ENCODE data around the gene CRYGA.
"Not testable (repeated sequence)": the region's sequence is repeated elsewhere in the genome, so short reads cannot be mapped to it uniquely, and the experiment has no call there.

Gene CRYGA

DNA sequence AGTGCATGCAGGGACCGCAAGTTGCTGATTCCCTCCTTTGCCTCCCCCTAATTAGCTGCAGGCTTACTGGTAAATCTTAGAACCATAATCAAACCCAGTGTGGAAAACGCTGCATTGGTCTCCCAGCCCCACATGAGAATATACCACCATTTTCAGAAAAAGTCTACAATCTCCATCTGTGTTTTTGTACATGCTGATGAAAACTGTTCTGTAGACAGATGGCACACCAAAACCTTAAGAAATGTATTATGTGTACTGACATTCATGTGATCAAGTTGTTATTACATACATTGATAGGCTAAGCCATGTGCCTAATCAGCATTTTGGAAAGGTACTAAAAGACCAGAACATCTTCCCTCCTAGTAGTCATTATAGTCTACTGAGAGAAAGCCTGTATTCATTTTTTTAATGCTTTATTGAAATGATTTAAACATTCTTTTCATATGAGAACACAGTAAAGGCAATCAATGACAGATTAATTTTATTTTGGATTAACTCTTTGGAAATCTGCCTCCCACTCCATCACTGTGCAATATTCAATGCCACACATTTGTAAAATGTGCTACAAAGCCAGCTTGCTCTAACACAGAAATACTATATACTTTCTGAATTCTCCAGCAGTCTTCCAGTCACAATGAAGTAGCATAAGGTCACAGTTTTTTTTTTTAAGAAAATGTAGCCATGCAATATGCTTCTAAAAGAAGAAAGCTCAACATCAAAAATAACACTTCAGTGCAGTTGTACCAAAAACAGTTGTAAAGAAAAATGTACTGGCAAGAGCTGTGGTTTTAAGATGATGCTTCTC is 1.8 kb upstream of the CRYGA start:
- no peak for DNase-seq (ENCODE audit: low read depth)

DNA sequence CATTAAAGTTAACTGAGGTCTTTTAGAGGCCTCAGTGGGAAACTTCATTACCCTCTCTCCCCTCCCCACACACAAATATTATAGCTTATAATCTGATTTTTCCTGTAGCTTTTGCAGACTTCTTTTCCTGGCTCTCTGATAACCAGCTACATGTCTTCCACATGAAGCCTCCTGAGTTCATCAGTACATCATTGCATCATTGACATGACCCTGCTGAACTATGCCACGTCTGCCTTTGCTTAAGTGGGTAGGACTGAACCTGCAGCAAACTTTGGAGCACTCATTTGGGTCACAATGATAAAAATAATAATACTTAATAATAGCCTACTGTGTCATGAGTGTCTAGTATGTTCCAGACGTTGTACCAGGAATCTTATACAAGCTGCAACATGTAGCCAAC is 7.0 kb downstream of the CRYGA start:
- no peak for DNase-seq (ENCODE audit: low read depth)

DNA sequence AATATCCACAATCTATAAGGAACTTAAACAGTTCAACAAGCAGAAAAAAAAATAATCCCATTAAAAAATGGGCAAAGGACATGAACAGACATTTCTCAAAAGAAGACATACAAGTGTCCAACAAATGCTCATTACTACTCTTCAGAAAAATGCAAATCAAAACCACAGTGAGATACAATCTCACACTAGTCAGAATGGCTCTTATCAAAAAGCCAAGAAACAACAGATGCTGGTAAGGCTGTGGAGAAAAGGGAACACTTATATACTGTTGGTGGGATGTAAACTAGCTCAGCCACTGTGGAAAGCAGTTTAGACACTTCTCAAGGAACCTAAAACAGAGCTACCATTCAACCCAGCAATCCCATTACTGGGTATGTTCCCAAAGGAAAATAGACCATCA is 10.2 kb downstream of the CRYGA start:
- DNase-seq (ENCODE audit: low read depth): peak; percentile 9

DNA sequence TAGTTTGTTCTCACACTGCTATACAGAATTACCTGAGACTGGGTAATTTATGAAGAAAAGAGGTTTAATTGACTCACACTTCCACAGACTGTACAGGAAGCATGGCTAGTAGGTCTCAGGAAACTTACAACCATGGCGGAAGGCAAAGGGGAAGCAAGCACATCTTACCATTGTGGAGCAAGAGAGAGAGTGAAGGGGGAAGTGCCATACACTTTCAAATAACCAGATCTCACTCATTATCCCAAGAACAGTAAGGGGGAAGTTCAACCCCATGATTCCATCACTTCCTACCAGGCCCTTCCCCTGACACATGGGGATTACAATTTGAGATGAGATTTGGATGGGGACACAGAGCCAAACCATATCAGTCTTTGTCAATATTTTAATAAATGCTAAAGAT is 12.4 kb downstream of the CRYGA start:
- DNase-seq (ENCODE audit: low read depth): no peak

DNA sequence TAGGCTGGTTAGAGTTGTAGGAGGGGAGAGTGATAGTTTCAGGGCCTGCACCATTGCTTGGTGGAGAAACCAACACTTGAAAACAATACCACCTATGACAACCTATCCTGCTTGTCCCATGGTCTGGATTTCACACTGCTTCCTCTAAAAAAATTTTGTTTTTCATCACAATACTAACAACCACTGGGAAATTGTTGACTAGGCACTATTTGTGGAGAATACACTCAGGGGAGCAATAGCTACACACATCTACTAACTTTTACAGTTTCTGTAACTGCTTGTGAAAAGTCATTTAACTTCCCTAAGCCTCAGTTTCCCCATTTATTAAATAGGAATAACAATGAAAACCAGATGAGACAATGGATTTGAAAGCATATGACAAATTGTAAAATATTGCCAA is 13.3 kb downstream of the CRYGA start:
- DNase-seq (ENCODE audit: low read depth): no peak

GRCh38 chr2:208148803-208149202 is 14.6 kb downstream of the CRYGA start:
- DNase-seq (ENCODE audit: low read depth): no peak

GRCh38 chr2:208147759-208148158 is 15.6 kb downstream of the CRYGA start:
- DNase-seq (ENCODE audit: low read depth): no peak

DNA sequence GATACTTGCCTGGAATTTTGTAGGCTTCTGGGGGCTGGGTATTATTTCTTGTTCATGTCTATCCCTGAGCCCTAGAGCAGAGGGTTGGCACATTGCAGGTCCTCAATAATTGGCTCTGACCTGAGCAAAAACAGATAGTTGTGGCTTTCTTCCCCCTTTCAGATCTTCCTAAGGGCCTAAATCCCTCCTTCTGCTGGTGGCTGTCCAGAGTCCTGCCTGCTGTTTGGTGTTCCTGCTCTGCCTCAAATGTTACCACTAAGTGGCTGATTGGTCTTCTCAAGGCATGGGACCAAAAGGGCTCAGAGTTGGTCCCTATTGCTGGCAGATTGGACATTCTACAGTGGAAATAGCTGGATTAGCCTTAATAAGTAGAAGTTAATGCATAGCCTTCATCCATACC is 16.4 kb downstream of the CRYGA start:
- no peak for DNase-seq (ENCODE audit: low read depth)

GRCh38 chr2:208146006-208146405 is 17.4 kb downstream of the CRYGA start, which contains the start of gene CRYGB:
TSS of gene CRYGB (minus strand) at chr2:208146158. CDS start at chr2:208146120, 38 bp downstream.
- DNase-seq (ENCODE audit: low read depth): no peak

- DNase-seq (ENCODE audit: low read depth): no peak
These were observed 20.2 kb downstream of the CRYGA start for GRCh38 chr2:208142925-208143799.

DNA sequence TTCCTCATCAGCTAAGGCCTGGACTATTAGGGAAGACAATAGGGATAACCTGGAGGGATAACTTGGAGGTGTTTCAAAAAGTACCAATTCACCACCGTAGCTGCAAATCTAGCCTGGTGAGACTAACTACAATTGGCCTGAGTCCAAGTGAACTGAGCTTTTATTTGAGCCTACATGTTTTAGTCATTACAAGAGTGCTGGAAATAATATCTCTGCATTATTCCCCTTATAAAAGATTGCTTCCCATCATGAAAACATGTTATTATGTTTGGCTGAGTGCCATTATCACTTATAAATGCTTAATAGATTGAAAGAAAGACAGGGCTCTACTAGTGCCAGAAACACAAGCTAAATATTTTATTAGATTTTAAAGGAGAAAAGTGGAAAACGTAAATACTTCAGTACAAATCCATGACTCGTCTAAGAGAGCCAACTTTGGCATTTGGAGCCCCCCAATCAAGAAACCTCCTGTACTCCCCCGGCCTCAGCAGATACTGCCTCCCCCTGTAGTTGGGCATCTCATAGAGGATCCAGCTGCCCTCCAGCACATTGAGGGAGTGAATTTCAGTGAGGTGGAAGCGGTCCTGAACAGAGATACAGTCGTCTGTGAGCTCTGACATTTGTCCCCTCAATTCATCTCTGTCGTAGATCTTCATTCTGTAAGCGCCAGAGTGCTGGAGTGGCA is 21.0 kb downstream of the CRYGA start:
- DNase-seq (ENCODE audit: low read depth): peak; percentile 16

DNA sequence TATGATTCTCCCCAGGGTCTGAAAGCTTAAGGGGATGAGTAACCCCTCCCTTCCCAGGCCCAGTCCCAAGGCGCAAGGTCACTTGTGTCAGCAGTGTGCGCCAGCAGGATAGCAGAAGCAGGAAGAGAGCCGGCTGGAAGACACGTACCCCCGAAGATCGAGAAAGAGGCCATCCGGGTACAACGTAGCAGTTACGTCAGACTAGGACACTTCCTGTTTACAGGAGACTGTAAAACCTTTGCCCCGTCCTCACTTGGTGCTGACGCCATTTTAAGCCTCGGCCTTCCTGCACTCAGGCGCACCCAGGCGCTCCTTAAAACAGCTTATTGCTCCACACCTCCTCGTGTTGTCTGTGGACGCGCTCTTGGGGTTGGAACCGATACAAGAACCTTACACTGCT is 23.9 kb downstream of the CRYGA start:
- no peak for DNase-seq (ENCODE audit: low read depth)

DNA sequence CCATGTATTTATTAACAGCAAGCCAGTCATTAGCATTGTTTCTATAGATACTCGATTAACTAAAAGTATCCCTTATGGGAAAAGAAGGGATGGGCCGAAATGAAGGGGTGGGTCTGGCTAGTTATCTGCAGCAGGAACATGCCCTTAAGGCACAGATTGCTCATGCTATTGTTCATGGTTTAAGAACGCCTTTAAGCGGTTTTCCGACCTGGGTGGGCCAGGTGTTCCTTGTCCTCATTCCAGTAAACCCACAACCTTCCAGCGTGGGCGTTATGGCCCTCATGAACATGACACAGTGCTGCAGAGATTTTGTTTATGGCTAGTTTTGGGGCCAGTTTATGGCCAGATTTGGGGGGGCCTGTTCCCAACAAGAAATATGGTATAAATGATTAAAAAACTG is 25.1 kb downstream of the CRYGA start:
- DNase-seq (ENCODE audit: low read depth): not testable (repeated sequence)

- DNase-seq (ENCODE audit: low read depth): no peak
These were observed 26.7 kb downstream of the CRYGA start for GRCh38 chr2:208136716-208137094.

DNA sequence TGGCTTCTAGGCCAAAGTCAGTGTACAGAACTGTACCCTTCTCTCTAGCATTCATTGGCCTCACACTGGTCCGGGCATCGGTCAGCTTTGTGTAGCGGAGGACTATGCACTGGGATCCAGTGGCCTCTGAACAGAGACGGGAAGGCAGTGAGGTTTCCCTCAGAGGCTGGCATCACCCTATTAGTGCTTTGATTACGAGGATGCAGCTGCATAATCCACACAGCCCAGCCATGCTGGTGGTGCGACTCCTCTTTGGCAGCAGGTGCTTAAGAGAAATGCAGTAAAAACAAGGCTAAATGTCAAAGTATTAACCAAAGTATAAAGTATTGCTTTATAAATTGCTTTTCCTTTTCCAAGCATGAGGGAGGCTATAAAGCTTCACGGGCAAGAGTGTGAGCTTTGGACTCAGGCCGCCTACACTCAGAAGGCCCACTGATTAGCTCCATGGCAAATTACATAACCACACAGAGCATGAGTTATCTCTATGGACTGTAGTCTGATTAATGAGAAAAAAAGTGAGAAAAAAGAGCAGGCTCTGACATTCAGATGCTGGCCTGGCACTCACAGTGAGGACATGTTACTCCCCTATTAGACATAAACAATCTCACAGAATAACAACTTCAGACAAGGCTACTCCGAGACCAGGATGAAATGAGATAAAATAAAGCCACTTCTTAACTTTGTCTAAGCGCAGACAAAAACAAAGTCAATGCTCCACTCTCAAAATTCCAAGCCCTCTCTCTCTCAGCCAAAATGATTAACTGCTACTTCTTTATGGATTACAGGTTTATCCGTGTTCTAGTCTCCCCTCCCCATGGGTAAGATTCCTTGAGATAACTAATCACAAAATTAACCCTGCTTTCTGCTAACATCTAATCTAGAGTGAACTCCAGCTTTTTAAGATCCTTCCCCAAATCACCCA is 27.3 kb downstream of the CRYGA start:
- DNase-seq (ENCODE audit: low read depth): no peak

DNA sequence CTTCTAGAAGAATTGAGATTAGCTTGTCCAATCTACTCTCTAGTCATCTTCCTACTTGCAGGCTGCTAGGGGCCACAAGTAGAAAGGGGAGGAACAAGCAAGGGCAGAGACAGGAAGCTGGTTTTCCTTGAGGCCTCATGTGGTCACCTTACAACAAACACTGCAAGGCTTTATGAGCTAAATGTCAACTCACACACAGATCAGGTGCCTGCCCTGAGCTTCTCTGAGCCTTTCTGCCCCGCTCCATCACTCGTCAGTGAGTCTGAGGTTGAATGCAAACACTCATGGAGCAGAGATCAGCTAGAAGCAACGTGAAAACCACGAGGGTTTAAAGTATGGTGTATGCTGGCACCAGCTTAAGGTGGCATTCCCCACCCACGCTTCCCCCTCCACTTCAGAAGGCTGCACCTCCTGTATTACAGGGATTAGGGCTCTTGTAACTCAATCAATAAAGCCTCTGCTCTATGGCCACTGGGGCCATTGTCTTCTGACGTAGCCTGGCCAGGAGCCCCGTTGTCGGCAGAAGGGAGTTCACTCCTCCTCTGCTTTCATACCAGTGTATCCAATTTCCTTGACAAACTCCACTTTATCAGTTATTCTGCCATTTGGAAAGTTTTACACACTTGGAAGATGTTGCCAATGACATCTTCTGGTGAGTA is 28.3 kb downstream of the CRYGA start:
- no peak for DNase-seq (ENCODE audit: low read depth)

- DNase-seq (ENCODE audit: low read depth): no peak
These were observed 32.7 kb downstream of the CRYGA start for GRCh38 chr2:208130712-208131110.

GRCh38 chr2:208129744-208130711 is 33.4 kb downstream of the CRYGA start, which contains the start of gene CRYGC:
TSS of gene CRYGC (minus strand) at chr2:208129828. CDS start at chr2:208129792, 36 bp downstream.
- DNase-seq (ENCODE audit: low read depth): no peak

DNA sequence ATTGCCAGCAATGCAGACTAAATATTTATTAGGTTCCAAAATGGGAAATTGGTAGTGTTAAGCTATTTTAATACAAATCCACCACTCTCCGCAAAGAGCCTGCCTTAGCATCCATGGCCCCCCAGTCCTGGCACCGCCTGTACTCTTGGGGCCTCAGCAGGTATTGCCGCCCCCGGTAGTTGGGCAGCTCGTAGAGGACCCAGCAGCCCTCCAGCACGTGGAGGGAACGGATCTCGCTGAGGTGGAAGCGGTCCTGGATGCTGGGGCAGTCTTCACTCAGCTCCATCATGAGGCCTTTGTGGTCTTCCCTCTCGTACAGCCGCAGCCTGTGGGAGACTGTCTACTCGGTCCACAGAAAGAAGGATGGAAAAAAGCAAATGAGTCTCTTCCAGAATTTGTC is 35.3 kb downstream of the CRYGA start:
- no peak for DNase-seq (ENCODE audit: low read depth)

- no peak for DNase-seq (ENCODE audit: low read depth)
These were observed 36.3 kb downstream of the CRYGA start for GRCh38 chr2:208127090-208127489.

All from EH (cell line).